GM23248 (cell line): Measurements from ENCODE around the gene DUSP19.

Experiments used
- EZH2 ChIP-seq: fragments of 200-600 bp; sonication (generic); IDR thresholded peaks from 2 replicates; pipeline ENCODE4 v1.6.1; 2018; ENCODE audit warnings: antibody characterized with exemption, mild to moderate bottlenecking; ENCODE audit not compliant: insufficient read depth, poor library complexity, severe bottlenecking
- EZH2phosphoT487 ChIP-seq: fragments of 200-600 bp; sonication (generic); IDR thresholded peaks from 2 replicates; pipeline ENCODE4 v1.6.1; 2018; ENCODE audit warnings: antibody characterized with exemption, moderate library complexity, mild to moderate bottlenecking, low read depth; ENCODE audit not compliant: insufficient read depth

DNA sequence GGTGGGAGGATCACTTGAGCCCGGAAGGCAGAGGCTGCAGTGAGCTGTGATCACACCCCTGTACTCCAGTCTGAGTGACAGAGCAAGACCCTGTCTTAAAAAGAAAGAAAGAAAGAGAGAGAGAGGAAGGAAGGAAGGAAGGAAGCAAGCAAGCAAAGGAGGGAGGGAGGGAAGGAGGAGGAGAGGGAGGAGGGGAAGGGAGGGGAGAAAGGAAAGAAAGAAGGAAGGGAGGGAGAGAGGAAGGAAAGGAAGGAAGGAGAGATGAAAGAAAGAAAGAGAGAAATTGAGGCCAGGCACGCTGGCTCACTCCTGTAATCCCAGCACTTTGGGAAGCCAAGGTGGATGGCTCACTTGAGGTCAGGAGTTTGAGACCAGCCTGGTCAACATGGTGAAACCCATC lies 37.9 kb upstream of the DUSP19 start:
- no peak for TF ChIP-seq EZH2
- TF ChIP-seq EZH2phosphoT487, result no peak
